Cardiac fibroblast (primary cell): ENCODE data around the gene ODAD3.
"Not testable (repeated sequence)": the region's sequence is repeated elsewhere in the genome, so short reads cannot be mapped to it uniquely, and the experiment has no call there.

Experiments used
- DNase-seq, 2 donors: peaks; one replicate each; pipeline versions ENCODE4 v3.0.0 to v3.0.0-alpha.2; 2010; ENCODE audit warnings: low read depth in 2 of 2
- H3K4me3 ChIP-seq, 2 donors: replicated peaks in 1 of 2; 1 replicate in 1 of 2; 2 replicates in 1 of 2; pipeline ENCODE4 v1.5.1; 2011; ENCODE audit warnings: low read depth in 2 of 2, low read length in 2 of 2, mild to moderate bottlenecking in 2 of 2, moderate library complexity in 1 of 2
- CTCF ChIP-seq: IDR thresholded peaks from one replicate; pipeline ENCODE4 v1.5.1; 2011; ENCODE audit warnings: low read depth, mild to moderate bottlenecking, low read length, inconsistent platforms

ODAD3 gene

GRCh38 chr19:11479898-11480714 lies 45.2 kb upstream of the ODAD3 start:
- H3K4me3 ChIP-seq, result no peak overlapping the region
- TF ChIP-seq CTCF, result no peak
- DNase-seq, result no peak

DNA sequence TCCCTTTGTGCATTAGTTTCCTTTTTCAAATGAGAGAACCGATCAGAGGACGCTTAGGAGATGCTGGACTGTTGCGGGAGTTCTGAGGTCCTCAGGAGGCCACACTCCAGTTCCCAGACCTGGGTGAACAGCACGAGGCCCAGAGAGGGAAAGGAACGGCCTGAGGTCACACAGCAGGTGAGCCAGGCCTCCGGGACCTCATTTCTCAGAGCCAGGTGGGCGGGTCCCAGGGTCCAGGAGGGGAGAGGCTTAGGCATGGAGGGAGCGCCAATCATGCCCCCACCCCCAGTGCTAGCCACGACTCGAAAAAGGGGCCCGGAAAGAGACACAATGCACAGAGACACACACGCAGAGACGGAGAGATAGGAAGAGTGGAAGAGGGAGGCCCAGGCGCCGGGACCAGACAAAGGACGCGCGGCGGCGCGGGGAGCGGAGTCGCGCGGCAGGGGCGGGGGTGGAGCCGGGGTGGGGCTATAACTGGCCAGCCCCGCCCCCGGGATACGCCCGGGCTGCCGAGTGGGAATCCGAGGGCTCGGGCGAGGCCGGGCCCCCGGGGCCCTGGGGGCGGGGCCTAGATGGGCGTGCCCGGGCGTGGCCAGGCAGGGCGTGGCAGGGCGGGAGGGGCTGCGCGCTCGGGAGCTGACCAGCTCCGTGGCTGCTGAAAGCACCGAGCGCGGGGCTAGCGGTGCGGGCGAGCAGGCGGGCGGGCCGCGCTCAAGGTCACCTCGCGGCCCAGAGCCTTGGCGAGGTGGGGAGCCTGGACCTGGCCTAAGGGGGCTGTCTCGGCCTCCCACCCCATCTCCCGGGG lies 44.4 kb upstream of the ODAD3 start:
- H3K4me3 ChIP-seq, result no peak overlapping the region
- no peak for TF ChIP-seq CTCF
- DNase-seq, result peak in 1 of 2 donors; percentile 22

DNA sequence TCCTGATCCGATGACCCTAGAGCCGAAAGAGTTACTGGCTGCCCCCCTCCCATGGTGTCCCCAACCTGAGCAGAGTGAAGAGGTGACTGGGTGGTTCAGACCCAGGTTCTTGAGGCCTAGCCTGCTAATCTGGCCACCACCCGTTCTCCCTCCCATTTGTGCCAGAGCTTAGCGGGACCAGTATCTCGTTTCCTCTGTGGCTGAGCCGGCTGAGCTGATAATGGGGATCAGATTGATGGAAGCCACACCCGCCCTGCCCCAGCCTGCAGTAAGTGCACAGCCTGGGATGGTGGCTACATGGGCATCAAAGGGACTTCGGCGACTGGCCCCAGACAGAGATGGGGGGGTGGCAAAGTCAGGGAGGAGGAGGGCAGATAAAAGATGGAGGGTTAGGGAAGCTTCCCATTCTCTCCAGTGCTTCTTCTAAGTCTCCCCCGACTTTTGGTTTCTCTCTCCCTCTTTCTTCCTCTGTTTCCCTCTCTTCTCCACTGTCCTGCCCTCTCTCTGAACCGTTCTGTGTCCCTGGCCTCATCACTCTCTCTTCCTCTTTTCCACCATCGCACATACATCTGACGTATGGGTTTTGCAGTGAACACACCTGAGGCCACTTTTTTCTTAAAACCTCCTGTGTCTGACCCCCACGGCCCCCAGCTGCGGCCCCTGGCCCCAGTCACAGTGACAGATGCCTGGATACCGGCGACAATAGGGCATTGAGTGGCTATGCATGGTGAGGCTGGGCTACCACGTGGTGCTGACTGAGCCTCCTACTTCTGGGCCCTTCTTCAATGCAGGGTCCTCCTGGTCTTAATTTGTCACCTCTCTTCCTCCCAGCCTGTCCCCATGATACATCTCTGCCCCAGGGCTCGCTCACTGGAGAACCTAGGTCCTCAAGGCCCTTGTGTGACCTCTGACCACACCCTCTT lies 43.5 kb upstream of the ODAD3 start:
- DNase-seq, result no peak
- no peak overlapping the region for H3K4me3 ChIP-seq
- TF ChIP-seq CTCF, result no peak

DNA sequence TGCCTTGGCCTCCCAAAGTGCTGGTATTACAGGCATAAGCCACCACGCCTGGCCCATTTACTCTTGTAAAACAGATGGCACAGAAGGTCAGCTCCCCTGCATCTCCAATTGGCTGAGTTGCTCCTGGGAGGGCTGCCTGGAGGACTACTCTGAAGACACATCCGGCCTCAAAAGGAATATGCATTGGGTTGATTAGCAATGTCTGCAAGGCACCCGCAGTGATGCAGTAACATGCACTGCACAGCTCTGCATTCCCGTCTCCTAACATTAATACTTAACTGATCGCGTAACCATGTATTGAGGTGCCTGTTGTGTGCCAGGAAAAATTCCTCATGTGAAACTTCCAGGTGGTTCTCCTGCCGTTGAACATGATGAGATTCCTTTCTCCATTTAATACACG lies 40.9 kb upstream of the ODAD3 start:
- DNase-seq, result no peak
- H3K4me3 ChIP-seq, result no peak overlapping the region
- TF ChIP-seq CTCF, result no peak

DNA sequence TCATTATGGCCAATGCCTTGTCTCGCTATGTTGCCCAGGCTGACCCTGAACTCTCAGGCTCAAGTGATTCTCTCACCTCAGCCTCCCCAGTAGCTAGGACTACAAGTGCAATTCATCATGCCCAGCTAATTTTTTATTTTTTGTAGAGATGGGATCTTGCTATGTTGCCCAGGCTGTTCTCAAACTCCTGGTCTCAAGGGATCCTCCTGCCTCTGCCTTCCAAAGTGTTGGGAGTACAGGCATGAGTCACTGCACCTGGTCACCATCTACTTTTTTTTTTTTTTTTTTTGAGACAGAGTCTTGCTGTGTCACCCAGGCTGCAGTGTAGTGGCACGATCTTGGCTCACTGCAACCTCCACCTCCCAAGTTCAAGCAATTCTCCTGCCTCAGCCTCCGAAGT lies 40.4 kb upstream of the ODAD3 start:
- DNase-seq, H3K4me3 ChIP-seq: not testable (repeated sequence)

DNA sequence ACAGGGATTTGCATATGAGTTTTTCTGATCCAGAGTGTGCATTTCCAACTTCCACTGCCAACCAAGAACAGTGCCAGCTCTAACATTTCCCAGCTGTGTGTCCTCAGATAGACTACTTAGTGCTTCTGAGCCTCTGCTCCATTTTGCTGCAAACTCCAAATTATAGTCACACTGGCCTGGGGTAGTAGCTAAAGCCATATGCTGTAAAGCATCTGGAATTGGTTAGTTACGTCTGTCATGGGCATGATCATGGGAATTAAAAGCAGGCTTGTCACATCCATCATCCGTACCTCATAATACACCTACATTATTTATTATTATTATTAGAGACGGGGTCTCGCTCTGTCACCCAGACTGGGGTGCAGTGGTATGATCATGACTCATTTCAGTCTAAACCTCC lies 38.8 kb upstream of the ODAD3 start:
- no peak for DNase-seq
- H3K4me3 ChIP-seq, result no peak overlapping the region
- TF ChIP-seq CTCF, result no peak

- DNase-seq, H3K4me3 ChIP-seq: not testable (repeated sequence)
Measured at GRCh38 chr19:11468266-11468845, 33.4 kb upstream of the ODAD3 start.
